SK-N-SH treated with all-trans-retinoic acid at 6 μM for 48 hours (cell line): Measurements from ENCODE around the gene NKX2-2.

Experiments used
- ATAC-seq: fragments of 200-7000 bp; cut with Tn5 transposase; 3 replicates; pipeline ENCODE4 v1.9.1; 2020; ENCODE audit warnings: mild to moderate bottlenecking, moderate library complexity
- ARNTL ChIP-seq: fragments of 450-650 bp; formaldehyde crosslinking; IDR thresholded peaks from 2 replicates; pipeline ENCODE4 v1.5.0; 2020; ENCODE audit warnings: low read depth, mild to moderate bottlenecking, moderate library complexity, borderline replicate concordance
- BACH2 ChIP-seq: fragments of 250-450 bp; sonication (Bioruptor Pico); IDR thresholded peaks from 2 replicates; pipeline ENCODE4 v1.9.0; 2021; ENCODE audit warnings: mild to moderate bottlenecking, borderline replicate concordance
- CSDC2 ChIP-seq: fragments of 250-450 bp; sonication (Bioruptor Pico); IDR thresholded peaks from 2 replicates; pipeline ENCODE4 v1.5.0; 2020; ENCODE audit warnings: mild to moderate bottlenecking, moderate library complexity
- ESRRG ChIP-seq: fragments of 250-450 bp; sonication (Bioruptor Pico); IDR thresholded peaks from 2 replicates; pipeline ENCODE4 v1.6.1; 2021; ENCODE audit warnings: mild to moderate bottlenecking
- GLIS3 ChIP-seq: fragments of 250-450 bp; sonication (Bioruptor Pico); IDR thresholded peaks from 2 replicates; pipeline ENCODE4 v1.5.0; 2020; ENCODE audit warnings: mild to moderate bottlenecking, moderate library complexity
- OSR1 ChIP-seq: fragments of 250-450 bp; sonication (Bioruptor Pico); IDR thresholded peaks from 2 replicates; pipeline ENCODE4 v1.8.0; 2022; ENCODE audit warnings: moderate library complexity, mild to moderate bottlenecking, inconsistent platforms
- PPARA ChIP-seq: fragments of 250-450 bp; sonication (Bioruptor Pico); IDR thresholded peaks from 2 replicates; pipeline ENCODE4 v1.5.0; 2020; ENCODE audit warnings: mild to moderate bottlenecking, borderline replicate concordance
- RARB ChIP-seq: fragments of 250-450 bp; sonication (Bioruptor Pico); IDR thresholded peaks from 2 replicates; pipeline ENCODE4 v1.8.0; 2021; ENCODE audit warnings: mild to moderate bottlenecking, moderate library complexity
- SNAI2 ChIP-seq: fragments of 250-450 bp; sonication (Bioruptor Pico); IDR thresholded peaks from 2 replicates; pipeline ENCODE4 v1.5.0; 2020; ENCODE audit warnings: mild to moderate bottlenecking, moderate library complexity
- TCF4 ChIP-seq: fragments of 250-450 bp; sonication (Bioruptor Pico); IDR thresholded peaks from 2 replicates; pipeline ENCODE4 v1.8.0; 2021; ENCODE audit warnings: mild to moderate bottlenecking, moderate library complexity, borderline replicate concordance
- TOX ChIP-seq: fragments of 250-450 bp; sonication (Bioruptor Pico); IDR thresholded peaks from 2 replicates; pipeline ENCODE4 v1.8.0; 2021; ENCODE audit warnings: mild to moderate bottlenecking, moderate library complexity, borderline replicate concordance
- ZC3H10 ChIP-seq: fragments of 250-450 bp; sonication (Bioruptor Pico); IDR thresholded peaks from 2 replicates; pipeline ENCODE4 v1.5.1; 2021; ENCODE audit warnings: mild to moderate bottlenecking, moderate library complexity
- ZFP3 ChIP-seq: fragments of 250-450 bp; sonication (Bioruptor Pico); IDR thresholded peaks from 2 replicates; pipeline ENCODE4 v1.5.0; 2020; ENCODE audit warnings: mild to moderate bottlenecking, moderate library complexity
- ZFP30 ChIP-seq: fragments of 450-650 bp; formaldehyde crosslinking; IDR thresholded peaks from 2 replicates; pipeline ENCODE4 v1.5.0; 2022; ENCODE audit warnings: mild to moderate bottlenecking, moderate library complexity
- ZNF565 ChIP-seq: fragments of 450-650 bp; formaldehyde crosslinking; conservative IDR thresholded peaks from 2 replicates; pipeline ENCODE4 v1.5.0; 2020; ENCODE audit warnings: low read depth, mild to moderate bottlenecking, moderate library complexity
- ZNF70 ChIP-seq: fragments of 450-650 bp; formaldehyde crosslinking; IDR thresholded peaks from 2 replicates; pipeline ENCODE4 v1.5.0; 2020; ENCODE audit warnings: mild to moderate bottlenecking, moderate library complexity
- ZNF8 ChIP-seq: fragments of 450-650 bp; formaldehyde crosslinking; IDR thresholded peaks from 2 replicates; pipeline ENCODE4 v1.5.0; 2020; ENCODE audit warnings: mild to moderate bottlenecking, moderate library complexity
- TF ChIP-seq, protein P1 (sequence below): fragments of 250-450 bp; sonication (Bioruptor Pico); IDR thresholded peaks from 2 replicates; pipeline ENCODE4 v1.5.1; 2020; ENCODE audit warnings: low read depth, mild to moderate bottlenecking, moderate library complexity
- TF ChIP-seq, protein P2 (sequence below): fragments of 250-450 bp; sonication (Bioruptor Pico); IDR thresholded peaks from 2 replicates; pipeline ENCODE4 v1.5.0; 2020; ENCODE audit warnings: mild to moderate bottlenecking, moderate library complexity
- TF ChIP-seq, protein P3 (sequence below): fragments of 250-450 bp; sonication (Bioruptor Pico); IDR thresholded peaks from 2 replicates; pipeline ENCODE4 v1.8.0; 2021; ENCODE audit warnings: low read depth, mild to moderate bottlenecking, moderate library complexity, borderline replicate concordance
- TF ChIP-seq, protein P4 (sequence below): fragments of 250-450 bp; sonication (Bioruptor Pico); IDR thresholded peaks from 2 replicates; pipeline ENCODE4 v1.5.1; 2021; ENCODE audit warnings: mild to moderate bottlenecking, moderate library complexity

NKX2-2 gene

DNA sequence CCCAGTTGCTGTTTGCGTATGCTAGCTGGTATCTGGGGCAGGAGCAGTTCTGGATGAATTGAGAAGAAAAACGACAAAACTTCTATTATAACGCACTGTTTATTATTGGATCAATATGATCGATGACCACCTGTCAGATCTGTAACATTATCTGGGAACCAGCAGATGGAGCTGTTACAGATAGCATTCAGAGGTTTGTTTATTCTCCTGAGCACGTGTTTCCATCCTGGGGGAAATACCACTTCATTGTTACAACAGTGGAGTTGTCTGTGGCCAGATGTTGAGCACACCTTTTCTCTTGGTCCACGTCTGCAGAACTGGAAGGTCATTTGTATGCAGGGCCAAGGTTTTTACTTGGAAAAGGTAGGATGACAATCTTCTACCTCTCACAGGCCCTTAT, 16.0 kb upstream of the NKX2-2 start:
- TF ChIP-seq ZC3H10 (CRISPR knock-in tag) (no peak), ZNF70 (CRISPR knock-in tag) (no peak), TCF4 (no peak), ZNF8 (CRISPR knock-in tag) (no peak), ZFP30 (CRISPR knock-in tag) (no peak), ZFP3 (CRISPR knock-in tag) (no peak), ZNF565 (CRISPR knock-in tag) (no peak), SNAI2 (no peak), OSR1 (no peak), GLIS3 (CRISPR knock-in tag) (no peak), ESRRG (CRISPR knock-in tag) (no peak), CSDC2 (CRISPR knock-in tag) (no peak), ARNTL (CRISPR knock-in tag) (no peak), TOX (CRISPR knock-in tag) (no peak), BACH2 (CRISPR knock-in tag) (no peak), RARB (CRISPR knock-in tag) (no peak)
- TF ChIP-seq, protein P1, sequence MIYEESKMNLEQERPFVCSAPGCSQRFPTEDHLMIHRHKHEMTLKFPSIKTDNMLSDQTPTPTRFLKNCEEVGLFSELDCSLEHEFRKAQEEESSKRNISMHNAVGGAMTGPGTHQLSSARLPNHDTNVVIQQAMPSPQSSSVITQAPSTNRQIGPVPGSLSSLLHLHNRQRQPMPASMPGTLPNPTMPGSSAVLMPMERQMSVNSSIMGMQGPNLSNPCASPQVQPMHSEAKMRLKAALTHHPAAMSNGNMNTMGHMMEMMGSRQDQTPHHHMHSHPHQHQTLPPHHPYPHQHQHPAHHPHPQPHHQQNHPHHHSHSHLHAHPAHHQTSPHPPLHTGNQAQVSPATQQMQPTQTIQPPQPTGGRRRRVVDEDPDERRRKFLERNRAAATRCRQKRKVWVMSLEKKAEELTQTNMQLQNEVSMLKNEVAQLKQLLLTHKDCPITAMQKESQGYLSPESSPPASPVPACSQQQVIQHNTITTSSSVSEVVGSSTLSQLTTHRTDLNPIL (CRISPR knock-in tag), result no peak
- TF ChIP-seq, protein P2, sequence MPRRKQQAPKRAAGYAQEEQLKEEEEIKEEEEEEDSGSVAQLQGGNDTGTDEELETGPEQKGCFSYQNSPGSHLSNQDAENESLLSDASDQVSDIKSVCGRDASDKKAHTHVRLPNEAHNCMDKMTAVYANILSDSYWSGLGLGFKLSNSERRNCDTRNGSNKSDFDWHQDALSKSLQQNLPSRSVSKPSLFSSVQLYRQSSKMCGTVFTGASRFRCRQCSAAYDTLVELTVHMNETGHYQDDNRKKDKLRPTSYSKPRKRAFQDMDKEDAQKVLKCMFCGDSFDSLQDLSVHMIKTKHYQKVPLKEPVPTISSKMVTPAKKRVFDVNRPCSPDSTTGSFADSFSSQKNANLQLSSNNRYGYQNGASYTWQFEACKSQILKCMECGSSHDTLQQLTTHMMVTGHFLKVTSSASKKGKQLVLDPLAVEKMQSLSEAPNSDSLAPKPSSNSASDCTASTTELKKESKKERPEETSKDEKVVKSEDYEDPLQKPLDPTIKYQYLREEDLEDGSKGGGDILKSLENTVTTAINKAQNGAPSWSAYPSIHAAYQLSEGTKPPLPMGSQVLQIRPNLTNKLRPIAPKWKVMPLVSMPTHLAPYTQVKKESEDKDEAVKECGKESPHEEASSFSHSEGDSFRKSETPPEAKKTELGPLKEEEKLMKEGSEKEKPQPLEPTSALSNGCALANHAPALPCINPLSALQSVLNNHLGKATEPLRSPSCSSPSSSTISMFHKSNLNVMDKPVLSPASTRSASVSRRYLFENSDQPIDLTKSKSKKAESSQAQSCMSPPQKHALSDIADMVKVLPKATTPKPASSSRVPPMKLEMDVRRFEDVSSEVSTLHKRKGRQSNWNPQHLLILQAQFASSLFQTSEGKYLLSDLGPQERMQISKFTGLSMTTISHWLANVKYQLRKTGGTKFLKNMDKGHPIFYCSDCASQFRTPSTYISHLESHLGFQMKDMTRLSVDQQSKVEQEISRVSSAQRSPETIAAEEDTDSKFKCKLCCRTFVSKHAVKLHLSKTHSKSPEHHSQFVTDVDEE (CRISPR knock-in tag), result no peak
- TF ChIP-seq, protein P3, sequence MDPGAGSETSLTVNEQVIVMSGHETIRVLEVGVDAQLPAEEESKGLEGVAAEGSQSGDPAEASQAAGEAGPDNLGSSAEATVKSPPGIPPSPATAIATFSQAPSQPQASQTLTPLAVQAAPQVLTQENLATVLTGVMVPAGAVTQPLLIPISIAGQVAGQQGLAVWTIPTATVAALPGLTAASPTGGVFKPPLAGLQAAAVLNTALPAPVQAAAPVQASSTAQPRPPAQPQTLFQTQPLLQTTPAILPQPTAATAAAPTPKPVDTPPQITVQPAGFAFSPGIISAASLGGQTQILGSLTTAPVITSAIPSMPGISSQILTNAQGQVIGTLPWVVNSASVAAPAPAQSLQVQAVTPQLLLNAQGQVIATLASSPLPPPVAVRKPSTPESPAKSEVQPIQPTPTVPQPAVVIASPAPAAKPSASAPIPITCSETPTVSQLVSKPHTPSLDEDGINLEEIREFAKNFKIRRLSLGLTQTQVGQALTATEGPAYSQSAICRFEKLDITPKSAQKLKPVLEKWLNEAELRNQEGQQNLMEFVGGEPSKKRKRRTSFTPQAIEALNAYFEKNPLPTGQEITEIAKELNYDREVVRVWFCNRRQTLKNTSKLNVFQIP (CRISPR knock-in tag), result no peak
- TF ChIP-seq, protein P4, sequence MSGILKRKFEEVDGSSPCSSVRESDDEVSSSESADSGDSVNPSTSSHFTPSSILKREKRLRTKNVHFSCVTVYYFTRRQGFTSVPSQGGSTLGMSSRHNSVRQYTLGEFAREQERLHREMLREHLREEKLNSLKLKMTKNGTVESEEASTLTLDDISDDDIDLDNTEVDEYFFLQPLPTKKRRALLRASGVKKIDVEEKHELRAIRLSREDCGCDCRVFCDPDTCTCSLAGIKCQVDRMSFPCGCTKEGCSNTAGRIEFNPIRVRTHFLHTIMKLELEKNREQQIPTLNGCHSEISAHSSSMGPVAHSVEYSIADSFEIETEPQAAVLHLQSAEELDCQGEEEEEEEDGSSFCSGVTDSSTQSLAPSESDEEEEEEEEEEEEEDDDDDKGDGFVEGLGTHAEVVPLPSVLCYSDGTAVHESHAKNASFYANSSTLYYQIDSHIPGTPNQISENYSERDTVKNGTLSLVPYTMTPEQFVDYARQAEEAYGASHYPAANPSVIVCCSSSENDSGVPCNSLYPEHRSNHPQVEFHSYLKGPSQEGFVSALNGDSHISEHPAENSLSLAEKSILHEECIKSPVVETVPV (CRISPR knock-in tag), result no peak
- no peak; the same call in 2 of the 3 replicates for ATAC-seq

DNA sequence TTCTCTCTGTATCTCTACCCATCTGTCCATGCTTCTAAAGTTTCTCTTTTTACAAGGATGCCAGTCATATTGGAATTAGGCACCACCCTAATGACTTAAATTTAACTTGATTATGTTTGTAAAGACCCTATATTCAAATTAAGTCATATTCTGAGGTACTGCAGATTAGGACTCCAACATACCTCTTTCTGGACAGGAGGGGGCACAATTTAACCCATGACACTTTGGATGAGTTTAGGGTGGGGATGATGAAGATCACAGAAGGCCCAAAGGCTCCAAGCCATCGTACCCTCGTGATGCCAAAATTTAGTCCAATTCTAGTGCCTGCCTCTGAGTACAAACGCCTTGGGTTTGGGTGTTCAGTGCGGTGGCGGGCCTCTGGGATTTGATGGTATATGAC, 15.0 kb upstream of the NKX2-2 start:
- TF ChIP-seq, protein P4 (CRISPR knock-in tag), result no peak
- TF ChIP-seq, protein P1 (CRISPR knock-in tag), result no peak
- TF ChIP-seq TOX (CRISPR knock-in tag), result no peak
- no peak for TF ChIP-seq PPARA (CRISPR knock-in tag)
- TF ChIP-seq SNAI2, result no peak
- TF ChIP-seq ZC3H10 (CRISPR knock-in tag), result no peak
- TF ChIP-seq BACH2 (CRISPR knock-in tag), result no peak
- TF ChIP-seq, protein P3 (CRISPR knock-in tag), result no peak
- ATAC-seq, result no peak
